Measurements from ENCODE around the gene SLC8A1. TPM values are rescaled to one million over a fixed set of nuclear protein-coding genes. Genes with fewer than 3 reads are reported as not detected.

SLC8A1 gene
- total RNA-seq, 3 donors from 2014 or later = 6.0 to 164 (median 17.0) TPM

DNA sequence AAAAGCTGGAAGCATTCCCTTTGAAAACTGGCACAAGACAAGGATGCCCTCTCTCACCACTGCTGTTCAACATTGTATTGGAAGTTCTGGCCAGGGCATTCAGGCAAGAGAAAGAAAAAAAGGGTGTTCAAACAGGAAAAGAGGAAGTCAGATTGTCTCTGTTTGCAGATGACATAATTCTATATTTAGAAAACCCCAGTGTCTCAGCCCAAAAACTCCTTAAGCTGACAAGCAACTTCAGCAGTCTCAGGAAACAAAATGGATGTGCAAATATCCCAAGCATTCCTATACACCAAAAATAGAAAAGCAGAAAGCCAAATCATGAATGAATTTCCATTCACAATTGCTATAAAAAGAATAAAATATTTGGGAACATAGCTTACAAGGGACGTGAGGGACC lies 11.1 kb downstream of the SLC8A1 start:
- ATAC-seq = no peak
- Histone ChIP-seq H3K4me3 (no peak overlapping the region), H3K36me3 (ENCODE audit: low read depth) (no peaks in the 10 kb centered on the region), H3K9me3 (no peaks in the 10 kb centered on the region), H3K4me1 (ENCODE audit: low read depth) (no peaks in the 10 kb centered on the region)
- TF ChIP-seq, protein P1, sequence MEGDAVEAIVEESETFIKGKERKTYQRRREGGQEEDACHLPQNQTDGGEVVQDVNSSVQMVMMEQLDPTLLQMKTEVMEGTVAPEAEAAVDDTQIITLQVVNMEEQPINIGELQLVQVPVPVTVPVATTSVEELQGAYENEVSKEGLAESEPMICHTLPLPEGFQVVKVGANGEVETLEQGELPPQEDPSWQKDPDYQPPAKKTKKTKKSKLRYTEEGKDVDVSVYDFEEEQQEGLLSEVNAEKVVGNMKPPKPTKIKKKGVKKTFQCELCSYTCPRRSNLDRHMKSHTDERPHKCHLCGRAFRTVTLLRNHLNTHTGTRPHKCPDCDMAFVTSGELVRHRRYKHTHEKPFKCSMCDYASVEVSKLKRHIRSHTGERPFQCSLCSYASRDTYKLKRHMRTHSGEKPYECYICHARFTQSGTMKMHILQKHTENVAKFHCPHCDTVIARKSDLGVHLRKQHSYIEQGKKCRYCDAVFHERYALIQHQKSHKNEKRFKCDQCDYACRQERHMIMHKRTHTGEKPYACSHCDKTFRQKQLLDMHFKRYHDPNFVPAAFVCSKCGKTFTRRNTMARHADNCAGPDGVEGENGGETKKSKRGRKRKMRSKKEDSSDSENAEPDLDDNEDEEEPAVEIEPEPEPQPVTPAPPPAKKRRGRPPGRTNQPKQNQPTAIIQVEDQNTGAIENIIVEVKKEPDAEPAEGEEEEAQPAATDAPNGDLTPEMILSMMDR (IDR thresholded peaks at IDR 0.05) = no peak
- intact Hi-C loops (cut with DNase I, micrococcal nuclease) = no loop called here
- no peak for DNase-seq

- no peak for DNase-seq
- no peaks in the 10 kb centered on the region for H3K9me3 ChIP-seq
- TF ChIP-seq, protein P1 (IDR thresholded peaks at IDR 0.05) = no peak
- no peak for ATAC-seq
- no peak overlapping the region for H3K4me3 ChIP-seq
- H3K4me1 ChIP-seq (ENCODE audit: low read depth) = no peaks in the 10 kb centered on the region
- intact Hi-C loops (cut with DNase I, micrococcal nuclease) = no loop called here
- H3K36me3 ChIP-seq (ENCODE audit: low read depth) = no peaks in the 10 kb centered on the region
Measured at GRCh38 chr2:40439473-40439872, 12.4 kb downstream of the SLC8A1 start.

DNA sequence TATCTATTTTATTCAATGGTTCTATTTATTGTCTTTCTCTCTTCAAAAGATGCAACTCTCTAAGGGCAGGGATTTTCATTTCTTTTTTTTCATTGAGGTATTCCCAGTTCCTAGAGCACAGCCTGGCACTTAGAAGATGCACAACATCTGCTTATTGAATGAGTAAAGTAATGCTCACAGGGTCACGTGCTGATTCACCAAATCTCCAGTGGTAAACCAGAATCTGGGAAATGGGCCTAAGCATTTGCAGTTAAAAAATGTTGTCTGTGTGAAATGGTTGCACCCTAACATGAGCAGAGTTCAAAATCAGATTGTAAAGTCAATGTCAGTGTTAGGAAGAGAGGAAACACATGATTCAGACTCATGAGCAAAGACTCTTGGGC lies 15.8 kb downstream of the SLC8A1 start:
- DNase-seq (no peak), ATAC-seq (no peak)
- Histone ChIP-seq H3K4me1 (ENCODE audit: low read depth) (no peaks in the 10 kb centered on the region), H3K36me3 (ENCODE audit: low read depth) (no peaks in the 10 kb centered on the region), H3K4me3 (no peak overlapping the region), H3K9me3 (no peaks in the 10 kb centered on the region)
- TF ChIP-seq, protein P1 (IDR thresholded peaks at IDR 0.05) = no peak
- intact Hi-C loops (cut with DNase I, micrococcal nuclease) = no loop called here

DNA sequence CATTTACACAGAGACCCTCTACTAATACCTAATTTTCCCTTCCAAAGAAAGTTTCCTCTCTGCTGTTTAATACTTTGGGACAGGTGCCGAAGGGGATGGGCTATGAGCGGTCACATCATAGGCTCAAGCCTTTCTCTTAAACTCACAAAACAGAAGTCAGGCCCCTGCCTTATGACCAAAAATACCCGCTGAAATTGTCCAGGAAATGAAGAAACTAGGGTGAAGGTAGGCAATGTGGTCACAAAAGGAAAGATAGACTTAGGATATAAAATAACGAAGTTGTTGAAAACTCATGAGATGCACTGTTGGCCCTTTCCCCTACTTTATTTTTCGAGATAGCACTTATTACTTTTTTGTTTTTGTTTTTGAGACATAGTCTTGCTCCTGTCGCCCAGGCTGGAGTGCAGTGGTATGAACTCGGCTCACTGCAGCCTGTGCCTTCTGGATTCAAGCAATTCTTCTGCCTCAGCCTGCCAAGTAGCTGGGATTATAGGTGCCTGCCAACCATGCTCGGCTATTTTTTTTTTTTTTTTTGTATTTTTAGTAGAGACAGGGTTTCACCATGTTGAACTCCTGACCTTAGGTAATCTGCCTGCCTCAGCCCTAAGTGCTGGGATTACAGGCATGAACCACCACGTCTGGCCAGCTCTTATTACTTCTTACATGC lies 16.3 kb downstream of the SLC8A1 start:
- no peaks in the 10 kb centered on the region for H3K4me1 ChIP-seq (ENCODE audit: low read depth)
- no peaks in the 10 kb centered on the region for H3K9me3 ChIP-seq
- intact Hi-C loops (cut with DNase I, micrococcal nuclease) = no loop called here
- no peak overlapping the region for H3K4me3 ChIP-seq
- no peaks in the 10 kb centered on the region for H3K36me3 ChIP-seq (ENCODE audit: low read depth)
- DNase-seq (no peak), ATAC-seq (no peak)
- TF ChIP-seq, protein P1 (IDR thresholded peaks at IDR 0.05) = no peak

GRCh38 chr2:40434731-40435271 lies 17.1 kb downstream of the SLC8A1 start:
- Histone ChIP-seq H3K9me3 (no peaks in the 10 kb centered on the region), H3K4me1 (ENCODE audit: low read depth) (no peaks in the 10 kb centered on the region), H3K36me3 (ENCODE audit: low read depth) (no peaks in the 10 kb centered on the region), H3K4me3 (no peak overlapping the region)
- peak; percentile 12 for ATAC-seq
- intact Hi-C loops (cut with DNase I, micrococcal nuclease) = no loop called here
- no peak for DNase-seq
- TF ChIP-seq, protein P1 (IDR thresholded peaks at IDR 0.05) = no peak
